GM21526 (cell line): ENCODE measurements around the gene TMEM117.

Experiments used
- ATAC-seq: cut with Tn5 transposase; IDR thresholded peaks from one replicate; pipeline ENCODE4 v1.9.1; 2021; ENCODE audit warnings: moderate library complexity; ENCODE audit not compliant: unreplicated experiment, low FRiP score

The TMEM117 gene

GRCh38 chr12:43835656-43836474, at the start of gene TMEM117:
TSS of gene TMEM117 (plus strand) at chr12:43836081.
- ATAC-seq: peak; percentile 80

- ATAC-seq: no peak
These were observed 48.8 kb upstream of the TMEM117 start for GRCh38 chr12:43786899-43787693.

DNA sequence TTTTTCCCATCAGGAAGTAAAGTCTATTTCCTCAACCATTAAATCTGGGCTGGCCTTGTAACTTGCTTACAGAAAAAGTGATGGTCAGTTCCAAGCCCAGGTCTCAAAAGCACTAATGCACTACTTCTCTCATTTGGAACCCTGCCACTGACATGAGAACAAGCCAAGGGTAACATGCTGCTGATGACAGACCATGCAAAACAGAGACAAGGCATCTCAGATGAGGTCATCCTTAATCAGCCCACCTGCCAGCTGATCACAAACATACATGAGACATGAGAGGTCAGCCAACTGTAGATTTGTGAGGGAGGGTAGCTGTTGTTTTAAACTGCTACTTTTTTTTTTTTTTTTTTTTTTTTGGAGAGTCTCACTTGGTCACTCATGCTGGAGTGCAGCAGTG, 45.9 kb upstream of the TMEM117 start:
- no peak for ATAC-seq

DNA sequence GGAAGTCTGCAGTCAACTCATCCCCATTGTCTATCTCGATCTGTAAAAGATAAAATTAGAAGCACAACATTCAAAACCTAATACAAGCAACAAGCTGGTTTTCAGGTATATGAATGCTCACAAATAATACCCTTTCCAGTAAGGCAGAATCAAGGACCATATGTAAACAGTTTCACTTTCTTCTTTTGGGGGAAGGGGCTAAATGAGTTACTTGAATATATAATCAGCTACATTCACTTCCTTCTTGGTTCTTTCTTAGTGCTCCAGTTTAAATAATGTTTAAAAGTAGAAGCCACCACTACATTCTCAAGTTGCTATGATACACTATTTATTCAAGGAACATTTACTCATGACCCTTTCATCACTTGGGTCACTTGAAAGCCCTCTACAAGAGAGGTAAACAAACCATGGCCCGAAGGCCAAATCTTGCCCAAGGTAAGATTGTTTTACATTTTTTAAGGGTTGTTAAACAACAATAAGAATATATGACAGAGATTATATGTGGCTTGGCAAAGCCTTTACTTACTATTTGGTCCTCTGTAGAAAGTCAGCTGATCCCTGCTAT, 40.1 kb upstream of the TMEM117 start:
- ATAC-seq: no peak

DNA sequence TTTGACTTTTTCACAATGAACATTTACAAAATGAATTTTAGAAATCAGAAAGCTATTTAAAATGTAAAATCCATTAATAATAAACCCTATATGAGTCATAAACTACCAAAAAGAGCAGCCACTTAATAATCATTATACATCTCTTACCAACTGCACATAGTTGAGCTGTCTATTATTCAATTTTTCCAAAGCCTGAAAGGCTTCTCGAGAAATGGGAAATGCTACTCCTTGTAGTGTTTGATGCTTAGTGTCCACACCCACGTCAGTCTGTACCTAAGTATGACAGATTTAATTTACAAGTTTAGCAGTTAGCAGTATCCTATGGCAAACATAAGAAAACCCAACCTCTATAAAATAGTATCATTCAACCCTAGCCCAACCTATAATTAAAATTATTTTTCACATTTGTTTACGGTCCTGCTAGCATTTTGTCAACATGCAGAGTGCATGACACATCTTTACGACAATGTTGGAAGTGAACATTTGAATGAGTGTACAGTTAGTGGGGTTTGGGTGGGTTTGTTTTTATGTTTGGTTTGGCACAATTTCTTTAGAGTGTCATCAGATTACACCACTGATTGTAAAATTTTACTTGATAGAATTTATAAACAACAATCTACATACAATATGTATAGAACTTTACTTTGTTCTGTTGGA, 38.2 kb upstream of the TMEM117 start:
- ATAC-seq: no peak

DNA sequence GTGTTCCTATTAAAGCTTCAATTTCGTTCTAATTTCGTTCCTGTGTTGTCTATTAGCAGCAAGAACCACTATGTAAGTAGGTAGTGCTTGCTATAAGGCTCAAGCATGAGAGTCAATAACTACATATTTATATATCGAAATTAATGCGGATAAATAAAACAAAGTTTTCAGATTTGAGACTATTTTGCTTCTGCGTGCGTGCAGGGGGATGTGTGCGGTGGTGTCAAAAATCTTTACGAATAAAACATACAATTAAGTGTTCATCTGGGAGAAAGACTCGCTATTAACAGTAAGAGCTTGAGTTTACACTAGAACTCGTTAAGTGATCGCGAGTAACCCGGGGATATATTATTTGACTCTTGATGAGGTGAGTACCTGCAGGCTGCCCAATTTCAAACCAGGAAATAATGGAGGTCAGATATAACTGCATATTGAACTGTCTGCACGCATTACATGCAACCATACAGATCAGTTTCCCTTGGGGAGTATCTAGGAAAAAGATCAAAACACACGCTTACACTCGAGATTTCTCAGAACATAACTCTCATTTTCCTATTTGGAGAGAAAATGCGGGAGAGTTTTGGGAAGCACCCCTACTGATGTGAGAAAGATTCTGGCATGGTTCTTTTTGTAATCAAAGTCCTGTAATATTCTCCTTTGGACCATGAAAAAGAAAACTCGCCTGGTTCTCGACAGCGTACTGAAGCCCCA, 30.6 kb upstream of the TMEM117 start:
- no peak for ATAC-seq

DNA sequence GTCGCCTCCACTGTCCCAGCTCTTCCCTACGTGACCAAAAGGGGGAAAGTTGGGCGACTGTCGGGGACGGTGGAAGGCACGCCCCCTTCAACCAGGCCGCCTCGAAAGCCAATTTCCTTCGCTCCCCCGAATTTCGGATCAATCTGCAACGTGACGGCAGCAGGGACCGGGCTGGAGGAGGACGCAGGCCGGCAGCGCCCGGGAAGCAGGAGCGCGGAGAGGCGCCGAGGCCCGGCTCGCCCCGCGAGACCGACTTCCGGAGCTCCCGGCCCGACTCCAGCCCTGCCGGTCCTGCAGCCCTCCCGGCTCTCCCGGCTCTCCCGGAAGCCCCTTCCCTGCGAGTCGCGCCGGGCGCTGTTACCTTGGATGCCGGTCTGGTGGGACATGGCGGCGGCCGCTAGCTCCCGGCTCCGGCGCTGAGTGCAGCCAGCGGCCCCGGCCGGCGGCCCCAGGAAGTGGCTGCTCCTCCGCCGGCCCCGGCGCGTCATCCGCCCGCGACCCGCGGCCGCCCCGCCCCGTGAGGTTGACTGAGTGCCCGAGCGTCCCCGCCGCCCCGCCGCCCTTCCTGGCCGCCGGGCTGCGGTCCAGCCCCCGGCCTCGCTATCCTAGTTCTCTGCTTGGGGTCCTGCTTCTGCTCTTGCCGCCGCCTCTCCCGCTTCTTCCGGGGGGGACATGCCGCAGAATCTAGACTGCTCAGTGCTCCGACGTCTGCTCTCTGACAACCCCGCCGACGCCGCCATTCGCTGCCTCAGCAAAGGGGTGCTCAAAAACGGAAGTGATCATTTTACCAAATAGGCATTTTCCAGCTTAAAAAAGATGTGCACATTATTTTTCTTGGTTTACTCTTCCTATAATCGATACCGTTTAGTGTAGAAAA, 29.8 kb upstream of the TMEM117 start, which contains the start of gene TWF1:
TSS of gene TWF1 (minus strand) at position 458 of the 877 bp plus-strand sequence. CDS start at position 386, 72 bp downstream.
- peak; percentile 91 for ATAC-seq

DNA sequence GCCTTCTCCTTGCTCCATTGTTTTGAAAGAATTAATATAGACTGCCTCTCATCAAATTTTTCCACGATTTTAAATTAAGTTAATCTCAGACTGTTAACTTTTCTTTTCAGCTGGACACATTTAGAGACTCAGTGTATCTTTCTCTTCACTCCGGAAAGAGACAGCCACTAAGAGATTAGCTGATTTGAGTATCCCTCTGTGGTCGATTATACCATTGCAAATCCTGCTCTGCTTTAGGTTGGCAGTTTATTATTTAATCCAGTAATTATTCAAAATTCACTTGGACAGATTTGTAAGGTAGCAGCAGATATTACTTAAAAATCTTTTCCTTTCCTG, 29.2 kb upstream of the TMEM117 start:
- ATAC-seq: no peak

GRCh38 chr12:43807386-43807785, 28.5 kb upstream of the TMEM117 start:
- ATAC-seq: no peak

DNA sequence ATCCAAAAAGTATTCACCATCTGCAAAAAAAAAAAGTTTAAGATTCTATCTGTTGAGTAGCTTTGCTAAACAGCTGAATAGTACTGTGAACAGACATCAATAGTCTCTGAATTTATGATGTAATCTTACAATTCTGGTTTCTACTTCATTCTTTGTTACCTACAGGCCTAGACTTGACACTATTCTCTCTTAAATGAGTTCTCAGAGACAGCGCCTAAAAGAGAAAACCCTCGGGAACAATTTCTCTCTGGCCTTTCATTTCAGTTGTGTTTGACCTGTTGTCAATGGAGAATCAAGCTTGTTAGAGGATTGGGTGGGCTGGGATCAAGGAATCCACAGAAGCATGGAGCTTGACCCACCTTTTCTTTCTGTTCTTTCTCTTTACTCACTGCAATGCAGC, 23.8 kb upstream of the TMEM117 start:
- ATAC-seq: no peak

DNA sequence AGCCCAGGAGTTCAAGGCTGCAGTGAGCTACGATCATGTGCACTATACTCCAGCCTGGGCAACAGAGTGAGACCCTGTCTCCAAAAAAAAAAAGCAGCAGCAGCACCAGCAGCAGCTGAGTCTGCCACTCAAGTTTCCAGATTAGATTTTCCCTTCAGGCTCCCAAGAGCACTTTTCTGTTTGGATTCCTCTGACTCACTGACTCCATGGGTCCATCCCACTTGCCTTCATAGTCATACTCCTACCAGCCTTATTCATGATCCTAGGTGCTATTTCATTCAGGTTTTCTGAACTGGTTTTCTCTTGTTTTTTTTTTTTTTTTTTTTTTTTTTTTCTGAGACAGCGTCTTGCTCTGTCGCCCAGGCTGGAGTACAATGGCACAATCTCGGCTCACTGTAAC, 23.0 kb upstream of the TMEM117 start:
- no peak for ATAC-seq

DNA sequence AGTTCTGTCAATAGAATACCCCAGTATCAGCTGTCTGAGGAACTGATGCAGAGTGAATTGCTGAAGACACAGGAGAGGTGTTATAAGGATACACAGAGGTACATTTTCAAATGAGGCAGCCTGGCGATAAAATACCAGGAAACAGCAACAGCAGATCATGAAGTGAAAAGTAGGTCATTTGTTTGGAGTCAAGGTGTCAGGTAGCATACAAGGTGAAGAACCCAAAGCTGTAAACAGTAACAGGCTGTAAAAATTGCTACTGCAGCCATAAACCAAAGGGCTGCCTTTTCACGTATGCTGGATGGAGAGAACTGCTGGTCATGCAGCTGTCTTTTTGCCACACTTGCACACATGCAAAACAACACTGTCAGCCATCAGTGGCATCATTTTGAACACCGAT, 20.5 kb upstream of the TMEM117 start:
- no peak for ATAC-seq

DNA sequence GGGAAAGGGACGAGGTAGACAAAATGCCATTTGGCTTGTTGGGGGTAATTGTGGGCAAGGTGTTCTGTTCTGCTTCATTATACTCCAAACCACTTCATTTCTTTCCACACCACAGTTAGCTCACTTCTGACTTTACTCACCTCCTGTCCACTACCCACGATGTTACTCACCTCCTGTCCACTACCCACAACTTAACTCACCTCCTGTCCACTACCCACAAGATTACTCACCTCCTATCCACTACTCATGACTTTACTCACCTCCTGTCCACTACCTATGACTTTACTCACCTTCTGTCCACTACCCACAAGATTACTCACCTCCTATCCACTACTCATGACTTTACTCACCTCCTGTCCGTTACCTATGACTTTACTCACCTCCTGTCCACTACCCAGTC, 19.7 kb upstream of the TMEM117 start:
- no peak for ATAC-seq

DNA sequence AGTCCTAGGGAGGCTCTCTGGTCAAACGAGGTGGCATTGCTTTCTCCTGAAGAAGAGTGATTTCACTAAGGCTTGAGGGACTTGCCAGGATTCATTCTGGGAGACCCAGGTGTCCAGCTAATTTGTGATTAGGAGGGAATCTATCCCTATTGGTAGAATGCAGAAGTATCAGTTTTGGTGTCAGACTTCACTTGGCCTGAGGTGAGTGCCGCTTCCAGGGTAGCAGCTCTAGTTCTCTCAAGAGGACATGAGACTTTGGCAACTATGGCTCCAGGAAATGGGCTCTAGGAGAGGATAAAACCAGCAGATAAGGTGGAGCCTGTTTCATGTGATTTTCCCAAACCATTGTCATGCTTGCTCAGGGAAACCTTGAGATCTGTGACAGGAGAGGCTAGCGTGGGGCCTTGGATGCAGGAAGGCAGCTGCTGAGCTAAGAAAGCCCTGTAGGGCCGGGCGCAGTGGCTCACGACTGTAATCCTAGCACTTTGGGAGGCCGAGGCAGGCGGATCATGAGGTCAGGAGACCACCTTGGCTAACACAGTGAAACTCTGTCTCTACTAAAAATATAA, 11.6 kb upstream of the TMEM117 start:
- no peak for ATAC-seq

DNA sequence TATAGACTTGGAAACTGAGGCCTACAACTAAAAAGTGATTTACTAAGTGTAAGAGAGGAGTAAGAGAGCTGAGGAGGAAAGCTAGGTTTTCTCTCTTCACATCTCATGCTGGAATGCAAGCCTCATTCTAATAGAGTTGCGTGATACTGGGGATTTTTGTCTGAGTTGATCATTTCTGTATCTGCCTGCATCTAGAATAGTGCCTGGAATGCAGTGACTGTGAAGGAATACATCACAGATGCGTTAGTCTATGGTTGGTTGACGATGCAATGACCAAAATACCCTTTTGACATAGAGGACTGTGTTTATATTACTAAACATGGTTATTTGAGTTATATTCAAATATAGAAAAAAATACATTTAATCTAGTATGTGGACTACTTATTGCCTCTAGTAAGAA, 9.2 kb upstream of the TMEM117 start:
- no peak for ATAC-seq

GRCh38 chr12:43827093-43827492, 8.8 kb upstream of the TMEM117 start:
- ATAC-seq: no peak

- no peak for ATAC-seq
These were observed 3.3 kb upstream of the TMEM117 start for GRCh38 chr12:43832463-43833168.

DNA sequence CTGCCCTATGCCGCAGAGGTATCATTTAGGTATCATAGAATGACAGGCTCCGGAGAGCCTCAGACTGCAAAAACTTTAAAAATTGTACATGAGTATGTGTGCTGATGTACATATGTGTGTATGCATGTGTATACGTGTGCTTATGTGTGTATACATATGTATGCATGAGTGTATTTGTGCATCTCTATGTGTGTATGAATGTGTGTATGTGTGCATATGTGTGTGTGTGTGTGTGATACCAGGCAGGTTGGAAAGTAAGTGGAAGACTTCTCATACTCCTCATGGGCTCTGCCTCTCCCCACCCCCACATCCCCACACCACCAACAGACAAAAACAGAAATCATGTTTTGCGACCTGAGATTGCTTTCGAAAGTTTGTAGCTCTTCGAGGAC, 621 bp upstream of the TMEM117 start:
- ATAC-seq: peak; percentile 14
